ENCODE measurements around the gene FOXL1. TPM values are rescaled to one million over a fixed set of nuclear protein-coding genes. Genes with fewer than 3 reads are reported as not detected.

The FOXL1 gene
- total RNA-seq, 2 experiments from 2014 or later, result not detected

DNA sequence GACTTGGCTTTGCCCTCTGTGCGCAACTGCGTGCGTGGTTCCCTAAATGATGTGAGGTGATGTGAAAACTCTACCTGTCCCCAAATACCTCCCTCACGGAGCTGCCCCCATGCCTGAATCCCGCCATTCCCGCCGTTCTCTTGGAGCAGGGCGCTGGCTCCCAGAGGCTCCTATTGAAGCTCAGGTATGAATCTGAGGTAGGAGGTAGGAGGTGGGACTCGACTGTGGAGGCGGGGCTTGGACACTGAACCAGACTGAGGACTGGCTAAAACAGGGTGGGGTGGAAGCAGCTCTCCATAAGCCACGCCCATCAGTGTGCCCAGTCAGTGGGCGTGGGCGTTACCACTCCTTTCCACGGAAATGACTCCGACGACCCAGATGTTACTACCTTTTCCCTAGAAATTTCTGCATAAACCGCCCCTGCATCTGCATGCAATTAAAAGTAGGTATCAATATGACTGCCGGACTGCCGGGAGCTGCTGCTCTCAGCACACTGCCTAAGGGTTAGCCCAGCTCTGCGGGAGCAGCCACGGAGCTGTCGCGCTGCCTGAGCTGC, 41.0 kb downstream of the FOXL1 start:
- Histone ChIP-seq H3K27me3 (ENCODE audit: control insufficient read depth in 1 of 2, insufficient read depth in 2 of 2, low read length in 2 of 2) (no peaks in the 10 kb centered on the region), H3K27ac (ENCODE audit: low read depth in 1 of 2, low read length in 2 of 2) (no peak overlapping the region), H3K36me3 (ENCODE audit: insufficient read depth, low read length) (no peaks in the 10 kb centered on the region), H3K4me1 (ENCODE audit: insufficient read depth, low read length) (no peaks in the 10 kb centered on the region), H3K4me3 (ENCODE audit: low read length) (no peak overlapping the region), H3K9me3 (ENCODE audit: control insufficient read depth in 1 of 2, insufficient read depth in 1 of 2, low read length in 2 of 2) (peaks cover 0 to 9% of the 10 kb centered on the region in 2 experiments)
- intact Hi-C loops (cut with DNase I, micrococcal nuclease), result no loop called here
- H3K9me3 Mint-ChIP-seq, result no peaks in the 10 kb centered on the region
- CTCF ChIA-PET, result no interaction called here
- TF ChIP-seq CTCF (IDR thresholded peaks at IDR 0.05), result no peak
- no peaks in the 10 kb centered on the region for H3K36me3 Mint-ChIP-seq (ENCODE audit: low read depth)
- peaks cover 5% of the 10 kb centered on the region for H3K27me3 Mint-ChIP-seq
- H3K27ac Mint-ChIP-seq, result no peak overlapping the region
- H3K4me3 Mint-ChIP-seq, result no peak overlapping the region
- DNase-seq (no peak), ATAC-seq (ENCODE audit: poor library complexity) (no peak)
- no peaks in the 10 kb centered on the region for H3K4me1 Mint-ChIP-seq (ENCODE audit: low read depth)
- POLR2A ChIA-PET, result no interaction called here

DNA sequence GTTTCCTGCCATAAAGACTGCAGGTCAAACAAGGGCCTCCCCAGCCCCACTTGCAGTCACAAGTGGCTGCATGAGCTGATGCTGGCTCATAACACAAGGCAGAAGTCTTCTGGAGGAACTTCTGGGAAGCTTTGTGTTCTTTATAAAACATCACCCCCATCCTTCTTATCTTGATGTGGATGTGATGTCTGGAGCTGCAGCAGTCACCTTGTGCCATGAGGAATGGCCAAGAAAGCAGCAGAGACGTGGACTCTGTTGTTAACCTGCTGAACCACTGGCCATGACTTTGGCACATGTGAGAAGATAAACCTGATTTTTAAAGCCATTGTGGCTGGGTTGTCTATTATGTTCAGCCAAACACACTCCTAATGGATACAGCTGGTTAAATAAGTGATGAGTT, 41.8 kb downstream of the FOXL1 start:
- intact Hi-C loops (cut with DNase I, micrococcal nuclease), result no loop called here
- no peak for TF ChIP-seq CTCF (IDR thresholded peaks at IDR 0.05)
- Histone ChIP-seq H3K36me3 (ENCODE audit: insufficient read depth, low read length) (no peaks in the 10 kb centered on the region), H3K9me3 (ENCODE audit: control insufficient read depth in 1 of 2, insufficient read depth in 1 of 2, low read length in 2 of 2) (peaks cover 0 to 9% of the 10 kb centered on the region in 2 experiments), H3K4me3 (ENCODE audit: low read length) (no peak overlapping the region), H3K4me1 (ENCODE audit: insufficient read depth, low read length) (no peaks in the 10 kb centered on the region), H3K27me3 (ENCODE audit: control insufficient read depth in 1 of 2, insufficient read depth in 2 of 2, low read length in 2 of 2) (no peaks in the 10 kb centered on the region), H3K27ac (ENCODE audit: low read depth in 1 of 2, low read length in 2 of 2) (no peak overlapping the region)
- DNase-seq (no peak), ATAC-seq (ENCODE audit: poor library complexity) (no peak)
- Mint-ChIP-seq H3K36me3 (ENCODE audit: low read depth) (no peaks in the 10 kb centered on the region), H3K4me1 (ENCODE audit: low read depth) (no peaks in the 10 kb centered on the region), H3K9me3 (no peaks in the 10 kb centered on the region), H3K27me3 (peaks cover 5% of the 10 kb centered on the region), H3K27ac (no peak overlapping the region), H3K4me3 (no peak overlapping the region)
- CTCF ChIA-PET, result no interaction called here
- POLR2A ChIA-PET, result no interaction called here

- Histone ChIP-seq H3K36me3 (ENCODE audit: insufficient read depth, low read length) (no peaks in the 10 kb centered on the region), H3K4me1 (ENCODE audit: insufficient read depth, low read length) (no peaks in the 10 kb centered on the region), H3K27ac (ENCODE audit: low read depth in 1 of 2, low read length in 2 of 2) (no peak overlapping the region), H3K27me3 (ENCODE audit: control insufficient read depth in 1 of 2, insufficient read depth in 2 of 2, low read length in 2 of 2) (no peaks in the 10 kb centered on the region), H3K9me3 (ENCODE audit: control insufficient read depth in 1 of 2, insufficient read depth in 1 of 2, low read length in 2 of 2) (peaks cover 0 to 9% of the 10 kb centered on the region in 2 experiments), H3K4me3 (ENCODE audit: low read length) (no peak overlapping the region)
- no peaks in the 10 kb centered on the region for H3K36me3 Mint-ChIP-seq (ENCODE audit: low read depth)
- ChIA-PET CTCF (no interaction called here), POLR2A (no interaction called here)
- intact Hi-C loops (cut with DNase I, micrococcal nuclease), result no loop called here
- H3K27ac Mint-ChIP-seq, result no peak overlapping the region
- ATAC-seq (ENCODE audit: poor library complexity) (no peak), DNase-seq (no peak)
- H3K4me3 Mint-ChIP-seq, result no peak overlapping the region
- no peaks in the 10 kb centered on the region for H3K9me3 Mint-ChIP-seq
- peaks cover 9% of the 10 kb centered on the region for H3K27me3 Mint-ChIP-seq
- no peaks in the 10 kb centered on the region for H3K4me1 Mint-ChIP-seq (ENCODE audit: low read depth)
- no peak for TF ChIP-seq CTCF (IDR thresholded peaks at IDR 0.05)
Measured at GRCh38 chr16:86621966-86622365, 43.6 kb downstream of the FOXL1 start.
